Measurements from ENCODE around the gene TUBAL3. TPM values are rescaled to one million over a fixed set of nuclear protein-coding genes. Genes with fewer than 3 reads are reported as not detected.
"Not testable (repeated sequence)": the region's sequence is repeated elsewhere in the genome, so short reads cannot be mapped to it uniquely, and the experiment has no call there.

TUBAL3 gene
- total RNA-seq, 1 donor from 2014 or later, result 0.19 TPM

DNA sequence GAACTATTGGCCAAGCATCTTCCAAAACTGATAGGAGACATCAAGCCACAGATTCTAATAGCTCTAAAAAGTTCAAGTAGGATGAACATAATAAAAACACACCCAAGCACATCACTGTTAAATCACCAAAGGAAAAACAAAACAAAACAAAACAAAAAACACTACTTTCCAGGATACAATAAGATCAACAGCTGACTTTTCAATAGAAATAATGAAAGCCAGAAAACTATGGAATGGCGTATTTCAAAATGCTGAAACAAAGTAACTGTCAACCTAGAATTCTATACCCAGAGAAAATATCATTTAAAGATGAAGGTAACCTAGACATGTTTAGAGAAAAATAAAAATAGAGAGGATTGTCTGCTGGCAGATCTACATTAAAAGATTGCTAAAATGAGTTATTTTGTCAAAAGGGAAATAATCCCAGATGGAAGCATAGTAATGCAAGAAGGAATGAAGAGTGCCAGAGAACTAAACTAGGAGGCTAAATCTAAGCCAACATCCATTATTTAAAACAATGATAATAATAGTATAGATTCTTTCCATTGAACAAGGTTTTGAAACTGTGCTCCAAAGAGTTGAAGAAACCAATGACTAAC is 13.9 kb downstream of the TUBAL3 start:
- Mint-ChIP-seq H3K4me1 (ENCODE audit: unreplicated experiment) (no peaks in the 10 kb centered on the region), H3K4me3 (no peak overlapping the region)

DNA sequence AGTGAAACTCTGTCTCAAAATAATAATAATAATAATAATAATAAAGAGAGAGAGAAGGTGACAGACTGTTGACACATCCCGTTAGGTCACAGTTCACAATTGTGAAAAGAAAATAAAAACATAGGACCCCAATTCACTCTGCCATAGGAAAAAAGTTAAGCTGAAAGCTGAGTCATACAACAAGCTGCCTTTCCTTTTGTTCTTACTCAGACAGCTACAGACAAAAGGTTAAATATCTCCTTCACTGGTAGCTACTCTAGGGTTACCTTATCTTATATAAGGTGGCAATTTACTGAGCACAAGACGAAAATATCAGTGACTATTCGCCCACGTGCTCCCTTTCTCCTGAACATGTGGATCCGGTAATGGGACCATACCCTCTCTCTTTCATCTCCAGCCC is 17.5 kb downstream of the TUBAL3 start:
- Mint-ChIP-seq H3K9me3 (peaks cover 18% of the 10 kb centered on the region), H3K27ac (no peak overlapping the region), H3K4me1 (ENCODE audit: unreplicated experiment) (no peaks in the 10 kb centered on the region), H3K27me3 (no peaks in the 10 kb centered on the region), H3K36me3 (peaks cover 4% of the 10 kb centered on the region), H3K4me3 (no peak overlapping the region)
- DNase-seq (ENCODE audit: extremely low spot score, unreplicated experiment), result no peak
- TF ChIP-seq, protein P1, sequence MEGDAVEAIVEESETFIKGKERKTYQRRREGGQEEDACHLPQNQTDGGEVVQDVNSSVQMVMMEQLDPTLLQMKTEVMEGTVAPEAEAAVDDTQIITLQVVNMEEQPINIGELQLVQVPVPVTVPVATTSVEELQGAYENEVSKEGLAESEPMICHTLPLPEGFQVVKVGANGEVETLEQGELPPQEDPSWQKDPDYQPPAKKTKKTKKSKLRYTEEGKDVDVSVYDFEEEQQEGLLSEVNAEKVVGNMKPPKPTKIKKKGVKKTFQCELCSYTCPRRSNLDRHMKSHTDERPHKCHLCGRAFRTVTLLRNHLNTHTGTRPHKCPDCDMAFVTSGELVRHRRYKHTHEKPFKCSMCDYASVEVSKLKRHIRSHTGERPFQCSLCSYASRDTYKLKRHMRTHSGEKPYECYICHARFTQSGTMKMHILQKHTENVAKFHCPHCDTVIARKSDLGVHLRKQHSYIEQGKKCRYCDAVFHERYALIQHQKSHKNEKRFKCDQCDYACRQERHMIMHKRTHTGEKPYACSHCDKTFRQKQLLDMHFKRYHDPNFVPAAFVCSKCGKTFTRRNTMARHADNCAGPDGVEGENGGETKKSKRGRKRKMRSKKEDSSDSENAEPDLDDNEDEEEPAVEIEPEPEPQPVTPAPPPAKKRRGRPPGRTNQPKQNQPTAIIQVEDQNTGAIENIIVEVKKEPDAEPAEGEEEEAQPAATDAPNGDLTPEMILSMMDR (conservative IDR thresholded peaks at IDR 0.05), result no peak

More for the DNA sequence above, 13.9 kb downstream of the TUBAL3 start:
- Mint-ChIP-seq H3K27me3 (no peaks in the 10 kb centered on the region), H3K27ac (no peak overlapping the region), H3K9me3 (peaks cover 18% of the 10 kb centered on the region), H3K36me3 (peaks cover 4% of the 10 kb centered on the region)
- DNase-seq (ENCODE audit: extremely low spot score, unreplicated experiment), result no peak
- TF ChIP-seq, protein P1 (conservative IDR thresholded peaks at IDR 0.05), result no peak

DNA sequence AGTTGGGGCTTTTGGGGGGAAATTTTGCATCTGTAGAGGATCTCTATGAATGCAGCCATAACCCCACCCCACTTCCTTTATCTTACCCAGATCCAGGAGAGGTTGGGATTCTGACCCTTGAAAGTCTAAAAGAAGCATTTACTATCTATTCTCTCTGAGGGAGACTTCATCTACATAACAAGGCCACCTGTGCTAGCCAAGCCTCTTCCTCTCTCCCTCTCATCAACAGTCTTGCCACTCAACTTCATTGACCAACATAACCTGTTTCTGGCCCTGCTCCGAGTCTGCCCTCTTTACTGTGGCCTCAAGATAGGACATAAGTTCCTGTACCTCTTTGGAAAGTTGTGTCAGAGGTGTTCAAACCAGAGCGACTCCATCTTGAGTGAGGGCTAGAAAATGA is 19.4 kb downstream of the TUBAL3 start:
- no peak for DNase-seq (ENCODE audit: extremely low spot score, unreplicated experiment)
- Mint-ChIP-seq H3K4me1 (ENCODE audit: unreplicated experiment) (no peaks in the 10 kb centered on the region), H3K27me3 (no peaks in the 10 kb centered on the region), H3K27ac (no peak overlapping the region), H3K9me3 (peaks cover 4% of the 10 kb centered on the region), H3K36me3 (no peaks in the 10 kb centered on the region), H3K4me3 (no peak overlapping the region)
- TF ChIP-seq, protein P1 (conservative IDR thresholded peaks at IDR 0.05), result no peak

DNA sequence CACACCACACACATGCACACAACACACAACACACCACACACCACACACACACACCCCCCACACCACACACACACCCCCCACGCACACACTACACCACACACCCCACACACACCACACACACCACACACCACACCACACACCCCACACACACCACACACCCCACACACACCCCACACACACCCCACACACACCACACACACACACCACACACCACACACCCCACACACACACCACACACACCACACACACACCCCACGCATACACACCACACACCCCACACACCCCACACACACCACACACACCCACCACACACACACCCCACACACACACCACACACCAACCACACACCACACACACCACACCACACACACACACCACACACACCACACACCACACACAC is 23.4 kb downstream of the TUBAL3 start:
- no peaks in the 10 kb centered on the region for H3K27me3 Mint-ChIP-seq
- no peaks in the 10 kb centered on the region for H3K4me1 Mint-ChIP-seq (ENCODE audit: unreplicated experiment)
- no peaks in the 10 kb centered on the region for H3K36me3 Mint-ChIP-seq
- H3K27ac Mint-ChIP-seq, result no peak overlapping the region
- no peak overlapping the region for H3K4me3 Mint-ChIP-seq
- DNase-seq (ENCODE audit: extremely low spot score, unreplicated experiment), result no peak
- H3K9me3 Mint-ChIP-seq, result no peaks in the 10 kb centered on the region
- TF ChIP-seq, protein P1 (conservative IDR thresholded peaks at IDR 0.05), result no peak

DNA sequence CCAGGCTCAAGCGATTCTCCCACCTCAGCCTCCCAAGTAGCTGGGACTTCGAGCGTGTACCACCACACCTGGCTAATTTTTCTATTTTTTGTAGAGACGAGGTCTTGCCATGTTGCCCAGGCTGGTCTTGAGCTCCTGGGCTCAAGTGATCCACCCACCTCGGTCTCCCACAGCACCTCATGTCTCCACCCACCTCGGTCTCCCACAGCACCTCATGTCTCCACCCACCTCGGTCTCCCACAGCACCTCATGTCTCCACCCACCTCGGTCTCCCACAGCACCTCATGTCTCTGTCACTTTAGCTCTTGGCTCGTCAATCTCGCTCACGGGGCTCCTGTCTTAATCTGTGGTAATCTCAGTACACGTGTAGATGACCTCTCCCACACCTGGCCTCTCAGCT is 24.2 kb downstream of the TUBAL3 start:
- H3K27me3 Mint-ChIP-seq; H3K9me3 Mint-ChIP-seq; DNase-seq (ENCODE audit: extremely low spot score, unreplicated experiment); H3K27ac Mint-ChIP-seq; H3K4me3 Mint-ChIP-seq; H3K4me1 Mint-ChIP-seq (ENCODE audit: unreplicated experiment); H3K36me3 Mint-ChIP-seq: not testable (repeated sequence)

DNA sequence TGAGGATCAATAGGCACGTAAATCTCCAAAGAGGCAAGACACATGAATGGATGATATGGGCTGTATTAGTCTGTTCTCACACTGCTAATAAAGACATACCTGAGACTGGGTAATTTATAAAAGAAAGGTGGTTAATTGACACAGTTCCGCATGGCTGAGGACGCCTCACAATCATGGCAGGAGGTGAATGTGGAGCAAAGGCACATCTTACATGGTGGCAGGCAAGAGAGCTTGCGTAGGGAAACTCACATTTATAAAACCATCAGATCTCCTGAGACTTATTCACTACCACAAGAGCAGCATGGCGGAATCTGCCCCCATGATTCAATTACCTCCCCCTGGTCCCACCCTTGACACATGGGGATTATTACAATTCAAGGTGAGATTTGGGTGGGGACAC is 25.4 kb downstream of the TUBAL3 start:
- H3K27me3 Mint-ChIP-seq; H3K4me1 Mint-ChIP-seq (ENCODE audit: unreplicated experiment); H3K9me3 Mint-ChIP-seq; H3K27ac Mint-ChIP-seq; H3K4me3 Mint-ChIP-seq; H3K36me3 Mint-ChIP-seq; DNase-seq (ENCODE audit: extremely low spot score, unreplicated experiment): not testable (repeated sequence)

DNA sequence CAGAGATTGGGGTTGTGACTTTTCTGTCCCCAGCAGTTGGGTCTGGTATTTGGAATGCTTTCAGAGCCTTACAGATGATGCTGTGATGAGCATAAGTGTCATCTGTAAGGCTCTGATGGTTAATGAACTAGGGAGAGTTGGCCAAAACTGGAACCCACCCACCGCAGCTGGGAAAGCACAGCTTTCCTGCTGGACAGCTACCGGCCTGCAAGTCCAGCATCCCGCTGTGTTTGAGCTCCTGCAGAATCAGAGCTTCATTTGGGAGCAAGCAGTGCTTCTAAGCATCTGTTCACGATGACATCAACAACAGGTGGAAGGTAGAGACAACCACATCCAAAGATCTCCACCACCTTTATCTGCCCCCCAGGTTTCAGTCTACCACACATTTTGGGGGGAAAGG is 28.2 kb downstream of the TUBAL3 start:
- no peak overlapping the region for H3K27ac Mint-ChIP-seq
- no peak overlapping the region for H3K4me3 Mint-ChIP-seq
- TF ChIP-seq, protein P1 (conservative IDR thresholded peaks at IDR 0.05), result no peak
- no peaks in the 10 kb centered on the region for H3K27me3 Mint-ChIP-seq
- H3K4me1 Mint-ChIP-seq (ENCODE audit: unreplicated experiment), result no peaks in the 10 kb centered on the region
- no peaks in the 10 kb centered on the region for H3K36me3 Mint-ChIP-seq
- no peaks in the 10 kb centered on the region for H3K9me3 Mint-ChIP-seq
- DNase-seq (ENCODE audit: extremely low spot score, unreplicated experiment), result no peak

All from type B pancreatic cell (in vitro differentiated cells).